Hepatocyte (in vitro differentiated cells): ENCODE results near the gene KIFC3. TPM values are rescaled to one million over a fixed set of nuclear protein-coding genes. Genes with fewer than 3 reads are reported as not detected.
"Not testable (repeated sequence)": the region's sequence is repeated elsewhere in the genome, so short reads cannot be mapped to it uniquely, and the experiment has no call there.

Experiments used
- DNase-seq: peaks from one replicate; pipeline ENCODE4 v3.0.0-alpha.2; 2016; ENCODE audit warnings: low spot score
- H2AFZ ChIP-seq: fragments of 200-600 bp; sonication (generic); 2 replicates; pipeline ENCODE4 v1.6.0; 2016; ENCODE audit warnings: antibody characterized with exemption, mild to moderate bottlenecking
- H3K27ac ChIP-seq: fragments of 200-600 bp; sonication (generic); 2 replicates; pipeline ENCODE4 v1.5.1; 2016; ENCODE audit warnings: mild to moderate bottlenecking
- H3K27me3 ChIP-seq: fragments of 200-600 bp; sonication (generic); 2 replicates; pipeline ENCODE4 v1.6.1; 2016
- H3K36me3 ChIP-seq: fragments of 200-600 bp; sonication (generic); replicated peaks from 2 replicates; pipeline ENCODE4 v1.5.1; 2016; ENCODE audit warnings: low read depth; ENCODE audit not compliant: insufficient read depth
- H3K4me1 ChIP-seq: fragments of 200-600 bp; sonication (generic); 2 replicates; pipeline ENCODE4 v1.5.1; 2016; ENCODE audit warnings: mild to moderate bottlenecking, moderate library complexity; ENCODE audit not compliant: insufficient read depth
- H3K4me2 ChIP-seq: fragments of 200-600 bp; sonication (generic); 2 replicates; pipeline ENCODE4 v1.6.0; 2016
- H3K4me3 ChIP-seq: fragments of 200-600 bp; sonication (generic); 2 replicates; pipeline ENCODE4 v1.5.1; 2016; ENCODE audit warnings: mild to moderate bottlenecking
- H3K79me2 ChIP-seq: fragments of 200-600 bp; sonication (generic); 2 replicates; pipeline ENCODE4 v1.6.0; 2017; ENCODE audit warnings: mild to moderate bottlenecking
- H3K9me2 ChIP-seq: fragments of 200-600 bp; sonication (generic); replicated peaks from 2 replicates; pipeline ENCODE4 v1.6.0; 2017; ENCODE audit warnings: mild to moderate bottlenecking; ENCODE audit not compliant: insufficient read depth
- H3K9me3 ChIP-seq: fragments of 200-600 bp; sonication (generic); 2 replicates; pipeline ENCODE4 v1.5.1; 2016; ENCODE audit warnings: low read depth, mild to moderate bottlenecking
- H4K20me1 ChIP-seq: fragments of 200-600 bp; sonication (generic); 2 replicates; pipeline ENCODE4 v1.6.0; 2016; ENCODE audit warnings: mild to moderate bottlenecking; ENCODE audit not compliant: insufficient read depth, poor library complexity, severe bottlenecking
- EZH2 ChIP-seq: fragments of 200-600 bp; sonication (generic); IDR thresholded peaks from 2 replicates; pipeline ENCODE4 v1.6.1; 2016; ENCODE audit warnings: antibody characterized with exemption, mild to moderate bottlenecking, borderline replicate concordance
- EZH2phosphoT487 ChIP-seq: fragments of 200-600 bp; sonication (generic); IDR thresholded peaks from one replicate; pipeline ENCODE4 v1.6.1; 2018; ENCODE audit warnings: antibody characterized with exemption, mild to moderate bottlenecking, low read depth, moderate library complexity; ENCODE audit not compliant: unreplicated experiment, severe bottlenecking
- WGBS: methylation state at CpG from one replicate; pipeline ENCODE4 v1.1.6; 2016; ENCODE audit warnings: low lambda C conversion rate; ENCODE audit errors: missing lambda C conversion rate; 5-methylcytosine and 5-hydroxymethylcytosine counted together
- polyA plus RNA-seq: library from polyadenylated mRNA; unstranded; fragments of >200 nt; fragmentation: Nextera tagmentation; extraction: Ambion mirVana; gene quantifications from 2 replicates; pipeline ENCODE4 v1.2.1, GENCODE V29; 2016
- total RNA-seq: library from RNA; depleted of rRNA; stranded (reverse); fragments of >200 nt; gene quantifications from 2 replicates; pipeline ENCODE4 v1.2.3, GENCODE V29; 2014
- TF ChIP-seq, protein P1 (sequence below): fragments of 200-600 bp; sonication (generic); IDR thresholded peaks from 2 replicates; pipeline ENCODE4 v1.5.1; 2016; ENCODE audit warnings: antibody characterized with exemption, mild to moderate bottlenecking; ENCODE audit not compliant: poor library complexity

Gene KIFC3
- total and polyA plus RNA-seq, 2 experiments from 2014 or later: 49.7 to 55.3 TPM

DNA sequence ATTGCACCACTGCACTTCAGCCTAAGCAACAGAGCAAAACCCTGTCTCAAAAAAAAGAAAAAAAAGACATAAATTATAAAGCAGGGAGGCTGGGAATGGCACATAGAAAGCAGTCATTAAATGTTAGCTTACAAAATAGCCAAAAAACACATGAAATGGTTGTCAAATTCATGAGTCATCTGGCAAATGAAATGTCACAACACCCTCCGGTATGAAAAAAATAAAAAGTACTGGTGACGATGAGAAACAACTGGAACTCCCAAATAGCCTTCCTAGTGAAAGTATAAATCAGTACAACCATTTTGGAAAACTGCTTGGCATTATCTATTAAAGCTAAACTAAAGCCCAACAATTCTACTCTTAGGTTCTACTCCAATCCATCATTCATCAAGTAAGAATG, 70.3 kb downstream of the KIFC3 start:
- H3K36me3 ChIP-seq: no peaks in the 10 kb centered on the region
- 92% methylated on average over 2 of the region's 2 CpGs for WGBS

DNA sequence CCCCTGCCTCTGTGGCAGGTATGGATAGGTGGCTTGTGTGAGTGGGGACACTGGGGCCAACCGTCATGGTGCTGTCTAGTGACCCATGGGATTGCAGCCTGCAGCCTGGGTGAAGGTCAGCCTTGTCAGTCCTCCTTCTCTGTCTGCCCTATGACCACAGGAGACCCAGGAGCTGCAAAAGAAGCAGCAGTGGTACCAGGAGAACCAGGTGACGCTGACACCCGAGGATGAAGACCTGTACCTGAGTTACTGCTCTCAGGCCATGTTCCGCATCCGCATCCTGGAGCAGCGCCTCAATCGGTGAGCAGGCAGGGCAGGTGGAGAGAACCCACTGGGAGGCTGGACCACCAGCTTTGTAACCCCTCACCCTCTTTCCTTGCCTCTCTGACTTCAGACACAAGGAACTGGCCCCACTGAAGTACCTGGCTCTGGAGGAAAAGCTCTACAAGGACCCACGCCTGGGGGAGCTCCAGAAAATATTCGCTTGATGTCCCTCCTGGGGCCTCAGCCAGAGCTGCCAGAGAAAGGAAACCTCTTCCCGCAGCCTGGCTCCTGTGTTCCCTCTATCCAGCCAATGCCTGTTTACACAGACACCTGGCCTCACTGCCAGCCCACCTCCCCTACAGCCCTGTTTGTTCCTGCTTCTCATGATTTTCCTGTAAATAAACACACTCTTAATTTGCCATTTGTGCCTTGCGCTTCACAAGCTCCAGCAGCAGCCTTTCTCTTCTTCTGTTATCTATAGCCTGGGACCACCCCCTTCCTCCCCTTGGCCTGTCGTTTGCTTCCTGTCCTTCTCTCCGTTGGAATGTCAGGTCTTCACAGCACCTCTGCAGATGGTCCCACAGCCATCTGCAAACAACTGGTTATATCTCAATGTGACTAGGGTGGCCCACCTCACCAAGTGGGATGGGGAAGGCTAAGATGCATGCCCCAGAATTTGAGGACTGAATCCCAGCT, 71.2 kb downstream of the KIFC3 start:
- no peaks in the 10 kb centered on the region for H3K27me3 ChIP-seq
- no peak overlapping the region for H2AFZ ChIP-seq
- no peak overlapping the region for H3K4me3 ChIP-seq
- no peak overlapping the region for H3K4me2 ChIP-seq
- H4K20me1 ChIP-seq: no peaks in the 10 kb centered on the region
- H3K9me2 ChIP-seq: no peaks in the 10 kb centered on the region
- DNase-seq: no peak
- TF ChIP-seq, protein P1, sequence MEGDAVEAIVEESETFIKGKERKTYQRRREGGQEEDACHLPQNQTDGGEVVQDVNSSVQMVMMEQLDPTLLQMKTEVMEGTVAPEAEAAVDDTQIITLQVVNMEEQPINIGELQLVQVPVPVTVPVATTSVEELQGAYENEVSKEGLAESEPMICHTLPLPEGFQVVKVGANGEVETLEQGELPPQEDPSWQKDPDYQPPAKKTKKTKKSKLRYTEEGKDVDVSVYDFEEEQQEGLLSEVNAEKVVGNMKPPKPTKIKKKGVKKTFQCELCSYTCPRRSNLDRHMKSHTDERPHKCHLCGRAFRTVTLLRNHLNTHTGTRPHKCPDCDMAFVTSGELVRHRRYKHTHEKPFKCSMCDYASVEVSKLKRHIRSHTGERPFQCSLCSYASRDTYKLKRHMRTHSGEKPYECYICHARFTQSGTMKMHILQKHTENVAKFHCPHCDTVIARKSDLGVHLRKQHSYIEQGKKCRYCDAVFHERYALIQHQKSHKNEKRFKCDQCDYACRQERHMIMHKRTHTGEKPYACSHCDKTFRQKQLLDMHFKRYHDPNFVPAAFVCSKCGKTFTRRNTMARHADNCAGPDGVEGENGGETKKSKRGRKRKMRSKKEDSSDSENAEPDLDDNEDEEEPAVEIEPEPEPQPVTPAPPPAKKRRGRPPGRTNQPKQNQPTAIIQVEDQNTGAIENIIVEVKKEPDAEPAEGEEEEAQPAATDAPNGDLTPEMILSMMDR: no peak
- TF ChIP-seq EZH2phosphoT487: no peak
- TF ChIP-seq EZH2: no peak
- WGBS: 70% methylated on average over 13 of the region's 13 CpGs
- H3K9me3 ChIP-seq: no peaks in the 10 kb centered on the region
- H3K79me2 ChIP-seq: no peaks in the 10 kb centered on the region
- no peaks in the 10 kb centered on the region for H3K36me3 ChIP-seq
- no peak overlapping the region for H3K27ac ChIP-seq
- peaks cover 5% of the 10 kb centered on the region for H3K4me1 ChIP-seq

More for the DNA sequence above, 70.3 kb downstream of the KIFC3 start:
- no peak for DNase-seq
- Histone ChIP-seq H3K4me1 (peaks cover 15% of the 10 kb centered on the region), H3K79me2 (no peaks in the 10 kb centered on the region), H3K27ac (no peak overlapping the region), H3K4me2 (no peak overlapping the region), H2AFZ (no peak overlapping the region), H3K27me3 (no peaks in the 10 kb centered on the region), H4K20me1 (no peaks in the 10 kb centered on the region), H3K4me3 (no peak overlapping the region), H3K9me2 (no peaks in the 10 kb centered on the region), H3K9me3 (no peaks in the 10 kb centered on the region)
- TF ChIP-seq EZH2: no peak
- no peak for TF ChIP-seq EZH2phosphoT487
- TF ChIP-seq, protein P1: no peak

DNA sequence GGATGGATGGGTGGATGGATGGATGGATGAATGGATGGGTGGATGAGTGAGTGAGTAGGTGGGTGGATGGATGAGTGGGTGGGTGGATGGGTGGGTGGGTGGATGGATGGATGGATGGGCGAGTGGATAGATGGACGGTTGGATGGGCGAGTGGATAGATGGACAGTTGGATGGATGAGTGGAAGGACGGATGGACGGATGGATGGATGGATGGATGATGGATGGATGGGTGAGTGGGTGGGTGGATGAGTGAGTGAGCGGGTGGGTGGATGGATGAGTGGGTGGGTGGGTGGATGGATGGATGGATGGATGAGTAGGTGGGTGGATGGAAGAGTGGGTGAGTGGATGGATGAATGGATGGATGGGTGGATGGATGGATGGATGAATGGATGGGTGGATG, 72.4 kb downstream of the KIFC3 start:
- not testable (repeated sequence) for H3K9me2 ChIP-seq, H3K4me3 ChIP-seq, H4K20me1 ChIP-seq, H3K79me2 ChIP-seq, H3K36me3 ChIP-seq, H3K27me3 ChIP-seq, H3K4me1 ChIP-seq, H3K27ac ChIP-seq, H3K9me3 ChIP-seq, H3K4me2 ChIP-seq, H2AFZ ChIP-seq, DNase-seq
- WGBS: 100% methylated on average over 1 of the region's 6 CpGs

DNA sequence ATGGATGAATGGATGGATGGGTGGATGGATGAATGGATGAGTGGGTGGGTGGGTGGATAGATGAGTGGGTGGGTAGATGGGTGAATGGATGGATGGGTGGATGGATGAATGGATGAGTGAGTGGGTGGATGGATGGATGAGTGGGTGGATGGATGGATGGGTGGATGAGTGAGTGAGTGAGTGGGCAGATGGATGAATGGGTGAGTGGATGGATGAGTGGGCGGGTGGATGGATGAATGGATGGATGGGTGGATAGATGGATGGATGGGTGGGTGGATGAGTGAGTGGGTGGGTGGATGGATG, 73.2 kb downstream of the KIFC3 start:
- TF ChIP-seq EZH2phosphoT487 (no peak), EZH2 (no peak)
- TF ChIP-seq, protein P1: no peak
- Histone ChIP-seq H3K36me3 (no peaks in the 10 kb centered on the region), H3K4me2 (no peak overlapping the region), H3K79me2 (no peaks in the 10 kb centered on the region), H3K27me3 (no peaks in the 10 kb centered on the region), H3K4me1 (no peaks in the 10 kb centered on the region), H3K9me3 (no peaks in the 10 kb centered on the region), H3K9me2 (no peaks in the 10 kb centered on the region), H4K20me1 (no peaks in the 10 kb centered on the region), H3K4me3 (no peak overlapping the region), H3K27ac (no peak overlapping the region), H2AFZ (no peak overlapping the region)
- WGBS: no CpG with 5 or more reads among the region's 1 CpG
- DNase-seq: no peak
